Omental fat pad (tissue), 4 donors: ENCODE data around the gene TSFM. TPM values are rescaled to one million over a fixed set of nuclear protein-coding genes. Genes with fewer than 3 reads are reported as not detected.

ENCODE experiments used
- ATAC-seq: fragments of 150-250 bp; one replicate; pipeline ENCODE4 v1.9.1; 2016; ENCODE audit warnings: mild to moderate bottlenecking, moderate library complexity; ENCODE audit not compliant: low FRiP score
- DNase-seq: peaks from one replicate; pipeline ENCODE4 v3.0.0-alpha.2; 2019; ENCODE audit warnings: low spot score
- CTCF ChIP-seq, 3 donors: fragments of 450-650 bp; IDR thresholded peaks; one replicate each; pipeline ENCODE4 v1.5.1; 2016 to 2017; ENCODE audit warnings: antibody characterized with exemption in 3 of 3, mild to moderate bottlenecking in 3 of 3, moderate library complexity in 2 of 3
- total RNA-seq, 4 donors: library from RNA; depleted of rRNA; stranded (reverse); fragments of >200 nt; gene quantifications; one replicate each; pipeline ENCODE4 v1.1.0, GENCODE V29; 2016

The TSFM gene
- total RNA-seq, 4 donors from 2014 or later: 20.2 to 36.6 (median 25.6) TPM

- no peak for ATAC-seq
- TF ChIP-seq CTCF (IDR thresholded peaks at IDR 0.05): no peak
- DNase-seq: no peak
Observed at GRCh38 chr12:57759360-57759980, 23.1 kb upstream of the TSFM start.

- DNase-seq (no peak), ATAC-seq (no peak)
- TF ChIP-seq CTCF (IDR thresholded peaks at IDR 0.05): no peak
Observed at GRCh38 chr12:57760347-57760982, 22.1 kb upstream of the TSFM start.

DNA sequence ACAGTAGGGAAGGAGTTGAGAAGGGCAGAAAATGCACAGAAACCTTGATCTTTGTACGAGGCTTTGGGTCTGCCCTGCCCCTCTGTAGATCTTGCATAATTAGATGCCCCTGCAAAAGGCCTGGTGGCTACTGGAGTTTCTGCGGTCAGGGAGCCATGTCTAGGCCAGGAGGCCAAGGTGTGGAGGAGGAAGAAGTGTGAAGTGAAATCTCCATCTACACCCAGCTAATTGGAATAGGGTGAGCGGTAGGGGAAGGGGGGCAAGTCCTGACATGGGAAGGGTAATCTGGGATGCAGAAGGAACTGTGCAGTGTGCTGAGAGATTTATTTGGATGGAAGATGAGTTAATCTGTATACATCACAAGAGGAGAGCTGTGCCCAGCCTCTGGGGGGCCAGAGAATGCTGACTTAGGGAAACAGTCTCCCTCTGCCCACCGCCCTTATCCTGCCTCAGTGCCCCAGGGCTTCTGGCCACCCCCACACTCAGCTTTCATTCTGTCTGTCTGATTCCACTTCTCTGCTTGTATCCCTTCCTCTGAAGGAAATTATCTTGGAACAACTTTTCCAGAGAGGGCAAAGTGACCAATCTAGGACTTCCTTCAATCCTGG is 21.1 kb upstream of the TSFM start:
- TF ChIP-seq CTCF (IDR thresholded peaks at IDR 0.05): no peak
- no peak for ATAC-seq
- DNase-seq: no peak

DNA sequence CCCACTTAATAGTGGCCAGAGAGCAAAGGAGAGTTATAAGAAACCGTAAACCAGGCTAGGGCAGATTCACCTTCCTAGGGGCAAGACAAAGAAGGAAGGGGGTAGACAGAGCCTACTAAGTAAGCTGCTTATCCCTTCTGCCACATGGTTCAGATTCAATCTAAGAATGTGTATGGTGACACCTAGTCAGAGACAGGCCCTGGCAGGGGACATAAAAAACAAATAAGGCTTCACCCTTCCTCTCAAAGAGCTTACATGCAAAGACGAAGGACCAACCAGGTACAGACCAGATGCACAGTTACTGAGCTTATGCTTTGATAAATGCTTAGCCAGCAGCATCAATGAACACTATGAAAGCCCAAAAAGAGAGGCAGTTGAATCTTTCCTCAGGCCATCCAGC is 20.1 kb upstream of the TSFM start:
- DNase-seq (no peak), ATAC-seq (no peak)
- no peak for TF ChIP-seq CTCF (IDR thresholded peaks at IDR 0.05)

DNA sequence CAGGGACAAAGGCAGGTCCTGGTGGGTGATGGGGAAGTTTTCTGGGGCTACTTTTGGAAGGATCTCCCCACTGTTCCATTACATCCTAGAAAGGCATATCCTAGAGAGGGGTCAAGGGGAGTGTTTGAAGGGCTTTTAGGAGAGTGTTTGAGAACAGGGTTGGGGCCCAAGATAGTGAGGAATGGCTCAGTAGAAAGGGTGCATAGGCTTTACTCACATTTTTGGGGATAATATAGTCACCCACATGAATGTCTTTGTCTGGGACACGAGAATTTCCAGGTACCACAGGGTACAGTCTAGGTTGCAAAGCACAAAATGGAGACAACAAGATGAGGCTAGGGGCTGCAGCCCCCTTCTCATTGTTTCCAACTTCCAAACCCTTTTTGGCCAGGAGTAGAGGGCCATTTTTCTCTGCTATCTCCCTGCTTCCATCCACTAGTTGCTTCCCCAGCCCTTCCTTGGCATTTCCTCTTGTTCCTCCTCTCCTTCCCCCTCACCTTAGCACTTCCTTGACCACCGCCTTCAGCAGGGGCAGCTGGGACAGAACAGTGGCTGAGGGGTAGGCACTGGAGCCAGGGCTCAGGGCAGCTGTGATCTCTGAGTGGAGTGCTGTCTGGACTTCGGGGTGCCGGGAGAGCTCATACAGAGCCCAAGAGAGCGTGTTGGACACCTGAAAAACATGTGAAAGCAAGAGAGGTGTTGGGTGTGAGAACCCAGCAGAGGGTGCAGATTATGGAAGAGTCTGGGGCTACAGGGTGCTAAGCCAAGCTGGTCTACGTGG is 18.5 kb upstream of the TSFM start:
- DNase-seq: no peak

DNA sequence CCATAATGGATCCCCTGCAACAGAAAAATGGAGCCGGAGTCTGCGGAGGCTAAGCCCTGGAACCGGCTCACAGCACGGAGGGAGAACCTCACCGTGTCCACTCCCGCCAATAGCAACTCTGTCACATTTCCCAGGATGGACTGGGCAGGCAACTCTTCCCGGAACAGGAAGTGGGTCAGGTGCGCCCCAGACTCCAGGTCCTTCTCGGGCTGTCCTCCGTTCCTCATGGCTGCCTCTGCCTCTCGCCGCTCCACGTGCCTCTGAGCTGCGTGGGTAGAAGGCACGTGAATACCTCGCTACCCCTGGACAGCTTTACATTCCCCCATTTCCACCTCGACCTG is 18.0 kb upstream of the TSFM start:
- no peak for TF ChIP-seq CTCF (IDR thresholded peaks at IDR 0.05)
- no peak for ATAC-seq
- DNase-seq: no peak

More for the DNA sequence above, 18.5 kb upstream of the TSFM start:
- TF ChIP-seq CTCF (IDR thresholded peaks at IDR 0.05): no peak
- no peak for ATAC-seq
